WI38 (cell line): ENCODE results near the gene TBCK.

Experiments
- H3K4me3 ChIP-seq: 2 replicates; pipeline ENCODE4 v1.5.1; 2011; ENCODE audit warnings: low read depth, mild to moderate bottlenecking, control low read depth, low read length
- CTCF ChIP-seq: IDR thresholded peaks from 2 replicates; pipeline ENCODE4 v1.5.1; 2012; ENCODE audit warnings: low read depth, mild to moderate bottlenecking, control low read depth, low read length

TBCK gene

GRCh38 chr4:106253364-106254129 is 62.5 kb downstream of the TBCK start:
- H3K4me3 ChIP-seq = no peak overlapping the region
- TF ChIP-seq CTCF = no peak

- no peak overlapping the region for H3K4me3 ChIP-seq
- TF ChIP-seq CTCF = no peak
Measured at GRCh38 chr4:106247600-106247999, 68.4 kb downstream of the TBCK start.

GRCh38 chr4:106246441-106246840 is 69.6 kb downstream of the TBCK start:
- TF ChIP-seq CTCF = no peak
- no peak overlapping the region for H3K4me3 ChIP-seq

GRCh38 chr4:106245176-106245575 is 70.8 kb downstream of the TBCK start:
- no peak for TF ChIP-seq CTCF
- no peak overlapping the region for H3K4me3 ChIP-seq

GRCh38 chr4:106240699-106241098 is 75.3 kb downstream of the TBCK start:
- no peak for TF ChIP-seq CTCF
- H3K4me3 ChIP-seq = no peak overlapping the region

- TF ChIP-seq CTCF = peak; percentile 75
- no peak overlapping the region for H3K4me3 ChIP-seq
Measured at GRCh38 chr4:106238820-106239420, 77.1 kb downstream of the TBCK start.

- H3K4me3 ChIP-seq = no peak overlapping the region
- no peak for TF ChIP-seq CTCF
Measured at GRCh38 chr4:106231931-106232330, 84.1 kb downstream of the TBCK start.
